Upper lobe of left lung (tissue), 4 donors: ENCODE results near the gene SEPTIN5.

Experiments used
- CTCF ChIP-seq, 6 experiments: fragments of 450-650 bp in 4 of 6; fragments of 200-600 bp in 2 of 6; sonication (generic) in 2 of 6; IDR thresholded peaks; one replicate each; pipeline ENCODE4 v1.5.1; 2016 to 2019; ENCODE audit warnings: antibody characterized with exemption in 6 of 6
- POLR2A ChIP-seq, 4 donors: fragments of 450-650 bp; IDR thresholded peaks; one replicate each; pipeline ENCODE4 v1.5.1; 2016 to 2017; ENCODE audit warnings: antibody characterized with exemption in 4 of 4, mild to moderate bottlenecking in 2 of 4

- TF ChIP-seq CTCF (IDR thresholded peaks at IDR 0.05) (no peak), POLR2A (IDR thresholded peaks at IDR 0.05) (no peak)
Measured at GRCh38 chr22:19764299-19764593, 49.9 kb downstream of the SEPTIN5 start.
